Stimulated activated naive CD8-positive, alpha-beta T cell treated with anti-CD3 and anti-CD28 coated beads, Interleukin-15, Interleukin-2, amounts not matched to agents 100 ng/mL and 50 ng/mL, for 24 hours (primary cell): Measurements from ENCODE around the gene NEK9.

Source experiments
- H3K27ac Mint-ChIP-seq: one replicate; pipeline ENCODE4 v1.8.0; 2021; ENCODE audit warnings: mild to moderate bottlenecking, mixed read lengths
- H3K27me3 Mint-ChIP-seq: one replicate; pipeline ENCODE4 v1.8.0; 2021; ENCODE audit warnings: mixed read lengths
- H3K36me3 Mint-ChIP-seq: one replicate; pipeline ENCODE4 v1.8.0; 2021; ENCODE audit warnings: low read depth, mixed read lengths
- H3K4me1 Mint-ChIP-seq: one replicate; pipeline ENCODE4 v1.8.0; 2021; ENCODE audit warnings: low read depth, mixed read lengths
- H3K4me3 Mint-ChIP-seq: one replicate; pipeline ENCODE4 v1.8.0; 2021; ENCODE audit warnings: mild to moderate bottlenecking, mixed read lengths
- H3K9me3 Mint-ChIP-seq: one replicate; pipeline ENCODE4 v1.8.0; 2021; ENCODE audit warnings: mixed read lengths

NEK9 gene

GRCh38 chr14:75126679-75127473, at the start of gene NEK9:
NEK9 (minus strand) TSS chr14:75127048; CDS start chr14:75126921, 127 bp downstream.
- Mint-ChIP-seq H3K9me3 (no peaks in the 10 kb centered on the region), H3K4me1 (peaks cover 48% of the 10 kb centered on the region), H3K27ac (peak within 1 kb of the TSS; percentile 99), H3K27me3 (no peaks in the 10 kb centered on the region), H3K36me3 (peaks cover 22% of the 10 kb centered on the region), H3K4me3 (peak within 1 kb of the TSS; percentile 97)

DNA sequence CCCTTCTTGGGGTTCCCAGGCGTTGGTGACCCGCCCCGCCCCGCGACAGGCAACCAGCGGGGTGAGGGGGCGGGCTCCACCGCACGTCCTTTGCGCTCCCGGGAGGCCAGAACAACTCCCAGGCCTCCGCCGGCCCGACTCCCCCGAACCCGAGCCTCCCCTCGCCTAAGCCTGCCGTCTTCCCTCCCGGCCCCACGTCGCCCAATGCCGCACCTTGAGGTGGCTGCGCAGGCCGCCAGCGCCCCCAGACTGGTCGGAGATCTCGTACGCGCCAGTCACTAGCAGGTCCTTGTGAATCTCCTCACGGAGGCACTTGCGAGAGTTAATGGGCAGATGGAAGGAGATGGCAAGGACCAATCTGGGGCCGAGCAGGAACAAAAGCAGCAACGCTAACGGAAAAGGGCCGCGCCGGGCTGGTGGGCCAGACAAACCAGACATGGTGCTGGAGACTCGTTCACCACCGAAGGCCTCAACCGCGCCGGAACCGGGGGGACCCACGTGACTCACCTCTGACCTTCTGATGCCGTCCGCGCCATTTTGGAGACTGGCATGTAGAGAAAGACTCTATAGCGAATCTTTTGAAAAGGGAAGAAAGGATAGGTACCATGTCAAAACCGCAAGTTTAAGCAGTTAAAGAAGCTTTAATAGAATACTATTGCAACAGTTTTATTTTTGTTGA, 49.4 kb upstream of the NEK9 start, which contains the start of gene TMED10:
TMED10 (minus strand) TSS at position 471 of the 679 bp plus-strand sequence; CDS start at position 438, 33 bp downstream.
- Mint-ChIP-seq H3K4me1 (peaks cover 51% of the 10 kb centered on the region), H3K27me3 (no peaks in the 10 kb centered on the region), H3K36me3 (peaks cover 10% of the 10 kb centered on the region), H3K4me3 (peak within 1 kb of the TSS; percentile 96), H3K9me3 (no peaks in the 10 kb centered on the region), H3K27ac (peak within 1 kb of the TSS; percentile 94)

- Mint-ChIP-seq H3K9me3 (no peaks in the 10 kb centered on the region), H3K36me3 (peaks cover 15% of the 10 kb centered on the region), H3K4me1 (peaks cover 57% of the 10 kb centered on the region)
These were observed 48.9 kb upstream of the NEK9 start for GRCh38 chr14:75175677-75176141.

GRCh38 chr14:75174066-75174465, 47.2 kb upstream of the NEK9 start:
- H3K9me3 Mint-ChIP-seq = no peaks in the 10 kb centered on the region
- peaks cover 19% of the 10 kb centered on the region for H3K36me3 Mint-ChIP-seq
- peaks cover 72% of the 10 kb centered on the region for H3K4me1 Mint-ChIP-seq
- H3K27me3 Mint-ChIP-seq = no peaks in the 10 kb centered on the region
- H3K4me3 Mint-ChIP-seq = peak overlapping the region; percentile 96
- peak overlapping the region; percentile 77 for H3K27ac Mint-ChIP-seq

More at GRCh38 chr14:75175677-75176141, 48.9 kb upstream of the NEK9 start:
- Mint-ChIP-seq H3K4me3 (peak overlapping the region; percentile 96), H3K27ac (peak overlapping the region; percentile 94), H3K27me3 (no peaks in the 10 kb centered on the region)

DNA sequence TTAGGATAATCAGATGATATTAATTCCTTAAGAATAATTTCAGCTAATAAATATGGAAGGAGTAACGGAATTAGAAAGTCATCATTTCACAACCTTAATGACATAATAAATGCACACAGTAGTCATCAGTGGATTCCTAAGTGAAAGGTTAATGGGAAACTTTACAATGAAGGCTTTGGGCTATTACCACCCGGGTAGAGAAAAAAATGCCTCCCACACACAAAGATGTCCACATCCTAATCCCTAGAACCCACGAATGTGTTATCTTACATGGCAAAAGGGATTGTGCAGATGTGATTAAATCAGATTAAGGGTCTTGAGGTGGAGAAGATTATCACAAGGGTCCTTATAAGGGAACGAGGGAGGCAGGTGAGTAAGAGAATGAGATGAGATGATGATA, 43.9 kb upstream of the NEK9 start:
- Mint-ChIP-seq H3K27ac (peak overlapping the region; percentile 36), H3K4me3 (no peak overlapping the region), H3K9me3 (no peaks in the 10 kb centered on the region), H3K4me1 (peaks cover 93% of the 10 kb centered on the region), H3K27me3 (no peaks in the 10 kb centered on the region), H3K36me3 (peaks cover 19% of the 10 kb centered on the region)

DNA sequence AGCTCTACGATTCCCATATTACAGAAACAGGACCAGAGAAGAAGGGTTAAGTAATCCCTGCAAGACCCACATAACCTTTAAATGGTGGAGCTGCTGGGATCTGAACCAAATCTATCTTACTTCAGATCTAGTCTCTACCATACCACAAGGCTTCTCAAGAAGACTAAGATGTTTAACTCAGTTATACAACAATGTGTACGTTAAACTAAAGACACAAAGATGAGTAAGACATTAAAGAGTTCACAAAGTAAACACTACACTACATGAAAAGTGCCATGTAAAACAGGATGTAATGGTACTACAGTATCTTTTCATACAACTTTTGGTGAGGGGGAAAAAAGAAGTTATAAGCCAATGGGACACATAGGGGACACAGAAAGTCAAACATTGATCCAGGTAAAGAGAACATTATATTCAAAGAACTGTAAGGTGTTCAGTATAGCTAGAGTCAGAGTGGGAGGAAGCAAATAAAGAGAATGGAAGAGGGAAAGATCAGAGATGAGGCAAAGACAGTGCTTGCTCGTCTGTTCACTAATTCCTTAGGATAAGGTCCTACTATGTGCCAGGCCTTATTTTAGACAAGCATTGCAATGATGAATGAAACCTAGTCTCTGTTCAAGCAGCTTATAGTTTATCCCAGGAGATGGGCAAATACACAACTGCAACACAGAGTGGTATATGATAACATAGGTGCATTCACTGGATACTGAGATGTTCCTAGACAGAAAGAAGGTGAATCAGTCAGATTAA, 41.9 kb upstream of the NEK9 start:
- H3K36me3 Mint-ChIP-seq = peaks cover 9% of the 10 kb centered on the region
- H3K4me3 Mint-ChIP-seq = no peak overlapping the region
- H3K9me3 Mint-ChIP-seq = no peaks in the 10 kb centered on the region
- H3K27me3 Mint-ChIP-seq = no peaks in the 10 kb centered on the region
- H3K27ac Mint-ChIP-seq = no peak overlapping the region
- H3K4me1 Mint-ChIP-seq = peaks cover 84% of the 10 kb centered on the region

DNA sequence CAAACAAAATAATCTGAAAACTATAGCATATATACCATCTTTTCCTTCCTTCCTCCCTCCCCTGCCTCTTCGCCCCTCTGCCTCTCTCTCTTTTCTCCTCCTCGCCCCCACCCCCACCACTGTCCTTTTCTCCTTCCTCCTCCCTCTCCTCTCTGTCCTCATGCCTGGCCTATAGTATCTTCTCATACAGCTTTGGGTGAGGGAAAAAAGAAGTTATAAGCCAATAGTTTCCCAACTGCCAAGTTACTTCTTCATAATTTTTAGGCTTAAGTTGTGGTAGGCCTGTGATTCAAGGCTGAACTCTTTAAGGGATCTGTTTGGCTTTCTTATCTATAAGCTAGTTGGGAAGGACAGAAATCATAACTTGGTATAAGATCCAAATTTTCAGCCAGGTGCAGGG, 40.5 kb upstream of the NEK9 start:
- H3K27ac Mint-ChIP-seq = no peak overlapping the region
- H3K27me3 Mint-ChIP-seq = no peaks in the 10 kb centered on the region
- no peak overlapping the region for H3K4me3 Mint-ChIP-seq
- peaks cover 76% of the 10 kb centered on the region for H3K4me1 Mint-ChIP-seq
- peaks cover 13% of the 10 kb centered on the region for H3K36me3 Mint-ChIP-seq
- H3K9me3 Mint-ChIP-seq = no peaks in the 10 kb centered on the region

DNA sequence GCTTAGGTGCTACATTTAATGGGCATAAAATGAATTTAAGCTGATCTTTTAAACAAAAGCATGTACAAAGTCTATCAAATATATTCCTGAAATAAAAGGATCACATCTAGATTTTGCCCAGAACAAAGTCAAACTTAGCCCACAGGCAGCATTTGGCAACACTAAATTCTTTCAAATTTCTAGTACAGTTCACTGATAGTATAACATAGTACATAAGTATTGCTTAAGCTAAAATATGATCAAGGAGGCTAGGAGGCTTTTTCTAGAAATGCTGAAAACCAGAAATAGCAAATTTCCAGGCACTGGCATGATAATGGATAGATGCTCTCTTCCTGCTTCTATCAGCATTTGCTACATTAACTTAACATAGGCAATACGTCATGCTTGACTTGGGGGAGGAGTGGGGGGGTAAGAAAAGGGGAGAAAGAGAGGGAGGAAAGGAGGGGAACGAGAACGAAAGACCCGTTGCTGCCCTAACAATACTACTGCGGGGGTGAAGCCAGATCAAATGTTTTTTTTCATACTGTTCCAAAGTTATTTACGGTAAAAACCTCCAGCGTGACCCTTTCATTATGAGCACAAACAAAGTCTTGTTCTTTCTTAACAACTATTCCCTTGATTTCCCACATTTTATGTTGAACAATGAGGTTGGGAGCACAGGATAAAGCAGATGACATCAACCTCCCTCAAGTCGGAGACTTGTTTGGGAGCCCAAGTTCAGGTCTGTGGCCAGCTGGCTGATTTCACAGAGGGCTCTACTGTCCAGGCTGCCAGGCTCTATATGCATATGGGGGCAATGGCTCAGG, 38.9 kb upstream of the NEK9 start:
- no peak overlapping the region for H3K4me3 Mint-ChIP-seq
- H3K27me3 Mint-ChIP-seq = no peaks in the 10 kb centered on the region
- no peaks in the 10 kb centered on the region for H3K9me3 Mint-ChIP-seq
- peaks cover 19% of the 10 kb centered on the region for H3K36me3 Mint-ChIP-seq
- no peak overlapping the region for H3K27ac Mint-ChIP-seq
- peaks cover 76% of the 10 kb centered on the region for H3K4me1 Mint-ChIP-seq

DNA sequence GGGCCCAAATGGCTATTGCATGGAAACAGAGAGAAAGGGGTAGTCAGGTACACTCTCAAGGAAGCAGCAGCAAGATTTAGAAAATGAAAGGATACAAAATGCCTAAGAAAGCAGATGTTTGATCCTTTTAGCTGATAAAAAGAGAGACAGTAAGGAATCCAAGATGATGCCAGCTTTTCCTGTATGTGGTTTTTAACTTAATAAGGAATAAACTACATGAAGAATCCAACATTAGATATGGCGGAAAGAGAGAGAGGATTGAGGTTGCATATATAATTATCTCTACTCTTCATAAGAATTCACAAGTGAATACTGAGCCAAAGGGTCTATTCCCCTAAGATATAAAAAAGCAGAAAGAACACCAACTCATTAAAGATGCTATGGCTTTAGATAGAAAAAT, 38.0 kb upstream of the NEK9 start:
- no peaks in the 10 kb centered on the region for H3K27me3 Mint-ChIP-seq
- no peaks in the 10 kb centered on the region for H3K9me3 Mint-ChIP-seq
- no peak overlapping the region for H3K27ac Mint-ChIP-seq
- H3K4me3 Mint-ChIP-seq = no peak overlapping the region
- peaks cover 18% of the 10 kb centered on the region for H3K36me3 Mint-ChIP-seq
- H3K4me1 Mint-ChIP-seq = peaks cover 77% of the 10 kb centered on the region

GRCh38 chr14:75163677-75164076, 36.8 kb upstream of the NEK9 start:
- H3K27me3 Mint-ChIP-seq = no peaks in the 10 kb centered on the region
- H3K27ac Mint-ChIP-seq = no peak overlapping the region
- no peaks in the 10 kb centered on the region for H3K9me3 Mint-ChIP-seq
- H3K36me3 Mint-ChIP-seq = peaks cover 21% of the 10 kb centered on the region
- H3K4me1 Mint-ChIP-seq = peaks cover 77% of the 10 kb centered on the region
- H3K4me3 Mint-ChIP-seq = no peak overlapping the region

DNA sequence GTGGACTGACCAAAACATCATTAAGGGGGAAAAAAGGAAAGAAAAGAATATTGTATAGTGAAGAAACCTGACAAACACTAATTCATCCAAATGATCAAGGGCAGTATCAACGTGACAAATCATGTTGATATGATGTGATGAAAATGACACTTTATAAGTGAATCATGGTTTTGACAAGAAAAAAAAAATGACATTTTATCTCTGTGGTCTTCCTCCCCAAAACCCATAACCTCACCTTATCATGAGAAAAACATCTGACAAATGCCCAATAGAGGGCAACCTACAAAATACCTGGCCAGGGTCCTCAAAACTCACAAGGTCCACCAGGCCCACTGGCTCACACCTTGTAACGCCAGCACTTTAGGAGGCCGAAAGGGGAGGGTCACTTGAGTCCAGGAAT, 35.8 kb upstream of the NEK9 start:
- H3K27me3 Mint-ChIP-seq = no peaks in the 10 kb centered on the region
- H3K4me1 Mint-ChIP-seq = peaks cover 74% of the 10 kb centered on the region
- H3K4me3 Mint-ChIP-seq = no peak overlapping the region
- peak overlapping the region; percentile 9 for H3K27ac Mint-ChIP-seq
- H3K36me3 Mint-ChIP-seq = peaks cover 21% of the 10 kb centered on the region
- no peaks in the 10 kb centered on the region for H3K9me3 Mint-ChIP-seq

GRCh38 chr14:75158843-75159614, 32.2 kb upstream of the NEK9 start:
- Mint-ChIP-seq H3K27me3 (no peaks in the 10 kb centered on the region), H3K27ac (peak overlapping the region; percentile 71), H3K36me3 (peaks cover 21% of the 10 kb centered on the region), H3K4me1 (peaks cover 74% of the 10 kb centered on the region), H3K9me3 (no peaks in the 10 kb centered on the region), H3K4me3 (peak overlapping the region; percentile 7)

DNA sequence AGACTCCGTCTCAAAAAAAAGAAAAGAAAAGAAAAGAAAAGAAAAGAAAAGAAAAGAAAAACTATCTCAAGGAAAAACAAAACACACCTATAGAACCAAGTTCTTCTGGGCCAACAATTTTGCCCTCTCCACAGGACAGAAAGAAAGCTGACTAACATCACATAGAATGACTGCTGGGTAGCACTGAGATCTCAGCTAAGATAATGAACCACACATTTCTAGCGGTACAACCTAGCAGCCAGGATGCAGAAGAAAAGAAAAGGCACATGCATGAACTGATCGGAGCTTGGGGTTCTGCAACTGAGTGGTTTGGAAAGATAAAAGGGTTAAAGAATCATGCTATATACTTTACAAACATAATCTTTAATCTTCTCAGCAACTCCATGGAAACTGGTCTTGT, 30.1 kb upstream of the NEK9 start:
- Mint-ChIP-seq H3K27ac (no peak overlapping the region), H3K9me3 (no peaks in the 10 kb centered on the region), H3K27me3 (no peaks in the 10 kb centered on the region), H3K36me3 (peaks cover 20% of the 10 kb centered on the region), H3K4me1 (peaks cover 70% of the 10 kb centered on the region), H3K4me3 (no peak overlapping the region)
